ENCODE data around the gene GIT2.
"Not testable (repeated sequence)": the region's sequence is repeated elsewhere in the genome, so short reads cannot be mapped to it uniquely, and the experiment has no call there.

The GIT2 gene

GRCh38 chr12:109915171-109916040 lies 80.8 kb downstream of the GIT2 start:
- DNase-seq = no peak

- DNase-seq = no peak
Measured at GRCh38 chr12:109914461-109914860, 81.7 kb downstream of the GIT2 start.

- no peak for DNase-seq
Measured at GRCh38 chr12:109912855-109913321, 83.3 kb downstream of the GIT2 start.

GRCh38 chr12:109910969-109911348 lies 85.2 kb downstream of the GIT2 start:
- no peak for DNase-seq

GRCh38 chr12:109910254-109910968 lies 85.8 kb downstream of the GIT2 start:
- DNase-seq = no peak

GRCh38 chr12:109905301-109905700 lies 90.9 kb downstream of the GIT2 start:
- DNase-seq = no peak

- DNase-seq = no peak
Measured at GRCh38 chr12:109902891-109903418, 93.2 kb downstream of the GIT2 start.

- DNase-seq = no peak
Measured at GRCh38 chr12:109900752-109901580, 95.2 kb downstream of the GIT2 start.

GRCh38 chr12:109899783-109900751 lies 96.1 kb downstream of the GIT2 start, which contains the start of gene TCHP:
Gene TCHP (plus strand): TSS chr12:109900274. CDS start chr12:109903027, 2,753 bp downstream.
- peak; percentile 47 for DNase-seq

- not testable (repeated sequence) for DNase-seq
Measured at GRCh38 chr12:109899345-109899744, 96.8 kb downstream of the GIT2 start.

- DNase-seq = no peak
Measured at GRCh38 chr12:109897029-109897428, 99.1 kb downstream of the GIT2 start.

GRCh38 chr12:109896188-109896587 lies 100.0 kb downstream of the GIT2 start:
- no peak for DNase-seq

- no peak for DNase-seq
Measured at GRCh38 chr12:109894939-109895338, 101.2 kb downstream of the GIT2 start.

GRCh38 chr12:109893261-109893995 lies 102.7 kb downstream of the GIT2 start:
- no peak for DNase-seq

GRCh38 chr12:109892748-109893147 lies 103.4 kb downstream of the GIT2 start:
- DNase-seq = no peak

- DNase-seq = no peak
Measured at GRCh38 chr12:109892165-109892715, 103.9 kb downstream of the GIT2 start.

- DNase-seq = not testable (repeated sequence)
Measured at GRCh38 chr12:109891731-109892130, 104.4 kb downstream of the GIT2 start.

- DNase-seq = no peak
Measured at GRCh38 chr12:109890620-109891170, 105.5 kb downstream of the GIT2 start.

GRCh38 chr12:109888179-109889020 lies 107.8 kb downstream of the GIT2 start:
- DNase-seq = peak; percentile 34

All from NK-92 treated with Interleukin-12 subunit alpha and Interleukin-12 subunit beta, amount 100 ng/mL, for 24 hours (cell line).